ENCODE data around the gene LRRC46.

LRRC46 gene

DNA sequence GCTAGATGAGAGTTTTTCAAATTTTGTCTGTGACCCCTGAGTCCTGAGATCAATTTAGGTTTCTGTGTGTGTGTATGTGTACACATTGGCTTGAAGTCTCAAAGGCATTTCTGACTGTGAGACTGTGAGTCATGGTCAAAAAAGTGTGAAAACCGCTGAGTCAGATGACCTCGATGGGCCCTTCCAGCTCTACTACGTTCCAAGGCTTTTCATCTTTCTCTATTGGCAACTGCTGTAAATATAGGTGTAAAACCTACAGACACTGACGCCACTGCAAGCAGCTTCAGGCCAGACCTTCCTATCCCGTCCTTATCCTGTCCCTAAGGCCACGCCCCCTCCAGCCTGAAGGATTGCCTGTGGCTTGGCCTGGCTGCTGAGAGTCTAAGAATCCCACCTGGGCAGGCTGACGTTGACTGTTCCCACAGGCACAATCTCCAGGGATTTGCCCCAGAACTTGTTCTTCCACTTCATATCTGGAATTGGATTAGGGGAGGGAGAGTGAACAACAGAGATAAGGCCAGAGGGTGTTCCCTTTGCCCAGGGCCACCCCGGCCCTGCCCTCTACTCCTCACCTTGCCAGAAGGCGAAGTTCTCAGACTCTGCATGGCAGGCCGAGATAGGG lies 21.2 kb upstream of the LRRC46 start:
- DNase-seq = peak; percentile 58

DNA sequence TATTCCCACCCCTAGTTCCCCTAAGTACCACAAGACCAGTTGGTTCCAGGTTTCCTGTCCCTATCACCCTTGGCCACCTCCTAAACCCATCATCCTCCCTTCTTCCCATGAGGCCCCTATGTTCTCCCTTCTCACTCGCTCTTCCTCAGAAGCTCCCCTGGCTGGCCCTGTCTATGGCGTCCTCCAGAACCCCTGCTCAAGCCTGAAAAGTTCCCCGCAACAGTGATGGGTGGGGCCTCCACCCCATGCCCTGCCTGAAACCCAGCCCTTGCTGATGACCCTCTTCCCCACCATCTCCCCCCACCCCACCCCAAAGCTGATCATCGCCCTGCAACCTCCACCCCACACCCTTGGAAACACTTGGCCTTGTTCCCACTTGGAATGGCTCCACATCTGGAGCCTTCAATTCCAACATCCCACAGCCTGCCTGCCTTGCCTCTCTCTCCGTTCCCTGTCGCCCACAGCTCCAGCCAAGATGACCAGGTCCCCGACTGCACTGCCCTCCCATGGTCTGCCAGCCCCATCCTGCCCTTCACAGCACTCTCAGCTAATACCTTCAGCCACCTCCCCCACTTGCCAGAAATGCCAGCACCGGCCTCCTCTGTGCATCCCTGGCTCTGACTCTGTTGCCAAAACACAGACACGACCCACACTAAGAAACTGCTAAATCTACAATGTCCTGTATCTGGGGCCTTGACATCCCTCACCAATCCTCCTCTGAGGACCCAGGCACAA lies 20.4 kb upstream of the LRRC46 start:
- DNase-seq = no peak

DNA sequence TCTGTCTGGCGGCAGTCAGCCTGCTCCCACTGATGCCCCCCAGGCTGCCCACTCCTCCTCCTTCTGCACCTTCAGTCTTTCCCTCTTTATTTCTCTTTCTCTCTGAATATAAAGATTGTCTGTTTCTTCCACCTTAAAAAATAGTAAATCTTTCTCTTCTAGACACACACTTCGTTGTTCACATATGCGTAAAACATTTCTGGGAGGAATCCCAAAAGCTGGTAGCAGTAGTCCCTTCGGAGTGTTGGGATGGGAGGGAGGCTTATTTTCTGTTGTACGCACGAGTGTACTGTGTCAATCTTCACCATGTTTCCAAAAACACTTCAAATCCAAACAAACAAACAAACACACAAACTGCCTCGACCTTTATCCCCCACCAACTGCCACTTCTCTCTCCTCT lies 19.8 kb upstream of the LRRC46 start:
- no peak for DNase-seq

DNA sequence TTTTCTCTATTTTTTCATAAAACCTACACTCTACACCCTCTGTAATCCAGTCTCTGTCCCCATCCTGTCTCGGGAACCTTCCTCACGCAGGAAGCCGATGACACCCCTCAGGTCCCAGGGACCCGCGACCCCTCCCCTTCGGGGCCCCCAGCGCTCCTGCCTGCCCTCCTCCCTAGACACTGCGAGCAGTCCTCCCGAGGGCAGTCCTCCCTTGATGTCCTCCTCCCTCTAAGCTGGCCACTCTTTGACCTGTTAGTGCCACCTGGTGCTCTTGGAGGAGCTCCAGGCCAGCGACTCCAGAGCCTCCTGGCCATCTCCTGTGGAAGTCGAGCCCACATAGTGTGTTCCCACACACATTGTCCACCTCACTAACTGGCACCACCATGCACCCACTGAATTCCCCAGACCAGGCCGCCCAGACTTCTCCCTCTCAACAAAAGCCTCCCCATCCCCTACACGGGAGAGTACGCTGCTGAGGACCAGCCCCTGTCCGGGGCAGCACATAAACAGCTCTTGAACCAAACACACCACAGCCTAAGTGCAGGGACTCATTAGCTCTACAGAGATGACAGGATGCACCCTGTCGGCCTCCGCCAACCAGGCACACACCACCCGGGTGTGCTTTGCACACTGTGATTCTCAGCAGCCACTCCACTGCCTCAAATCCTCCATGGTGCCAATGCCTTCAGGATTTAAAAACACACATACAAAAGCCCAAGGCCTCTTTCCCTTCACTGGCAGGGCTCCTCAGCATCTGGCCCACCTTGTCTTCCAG lies 19.1 kb upstream of the LRRC46 start:
- DNase-seq = no peak

DNA sequence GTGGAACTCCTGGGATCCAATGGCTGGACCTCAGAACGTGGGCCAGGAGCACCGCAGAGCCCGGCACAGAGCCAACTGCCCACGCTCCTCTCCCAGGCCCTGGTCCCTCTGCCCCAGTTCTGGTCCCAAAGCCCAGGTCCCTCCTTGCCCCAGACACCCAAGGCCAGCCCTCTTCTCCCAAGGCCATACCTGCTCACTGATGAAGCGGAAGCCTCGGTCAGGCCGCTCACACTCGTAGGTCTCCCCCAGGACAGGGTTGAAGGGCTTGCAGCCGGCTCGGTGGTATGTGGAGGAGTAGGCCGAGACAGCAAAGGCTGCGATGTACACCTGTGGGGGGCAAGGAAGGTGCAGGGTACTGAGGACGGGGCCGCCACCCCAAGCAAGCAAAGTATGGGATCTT lies 18.4 kb upstream of the LRRC46 start:
- no peak for DNase-seq

DNA sequence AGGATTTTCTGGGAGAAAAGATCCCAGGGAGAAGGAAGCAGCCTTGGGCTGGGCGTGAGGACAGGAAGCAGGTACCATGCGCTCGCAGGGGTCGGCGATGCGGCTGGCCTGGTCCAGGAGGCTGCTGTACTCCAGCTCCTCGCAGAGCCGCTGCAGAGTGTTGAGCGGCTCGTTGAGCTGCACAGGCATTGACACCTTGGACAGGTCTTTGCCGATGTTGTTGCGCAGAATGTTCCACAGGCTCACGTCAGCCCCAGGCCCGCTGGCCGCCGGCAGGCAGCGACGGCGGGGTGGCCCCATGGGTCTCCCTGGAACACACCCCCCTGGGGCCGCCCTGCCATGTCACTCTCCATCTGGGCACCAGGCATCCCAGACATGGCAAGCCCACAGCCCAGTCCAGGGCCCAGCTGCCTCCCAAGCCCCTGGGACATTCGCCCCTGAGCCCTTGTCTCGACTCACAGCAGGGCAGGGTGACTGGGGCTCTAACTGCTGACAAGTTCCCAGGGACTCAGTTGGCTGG lies 17.9 kb upstream of the LRRC46 start:
- no peak for DNase-seq

DNA sequence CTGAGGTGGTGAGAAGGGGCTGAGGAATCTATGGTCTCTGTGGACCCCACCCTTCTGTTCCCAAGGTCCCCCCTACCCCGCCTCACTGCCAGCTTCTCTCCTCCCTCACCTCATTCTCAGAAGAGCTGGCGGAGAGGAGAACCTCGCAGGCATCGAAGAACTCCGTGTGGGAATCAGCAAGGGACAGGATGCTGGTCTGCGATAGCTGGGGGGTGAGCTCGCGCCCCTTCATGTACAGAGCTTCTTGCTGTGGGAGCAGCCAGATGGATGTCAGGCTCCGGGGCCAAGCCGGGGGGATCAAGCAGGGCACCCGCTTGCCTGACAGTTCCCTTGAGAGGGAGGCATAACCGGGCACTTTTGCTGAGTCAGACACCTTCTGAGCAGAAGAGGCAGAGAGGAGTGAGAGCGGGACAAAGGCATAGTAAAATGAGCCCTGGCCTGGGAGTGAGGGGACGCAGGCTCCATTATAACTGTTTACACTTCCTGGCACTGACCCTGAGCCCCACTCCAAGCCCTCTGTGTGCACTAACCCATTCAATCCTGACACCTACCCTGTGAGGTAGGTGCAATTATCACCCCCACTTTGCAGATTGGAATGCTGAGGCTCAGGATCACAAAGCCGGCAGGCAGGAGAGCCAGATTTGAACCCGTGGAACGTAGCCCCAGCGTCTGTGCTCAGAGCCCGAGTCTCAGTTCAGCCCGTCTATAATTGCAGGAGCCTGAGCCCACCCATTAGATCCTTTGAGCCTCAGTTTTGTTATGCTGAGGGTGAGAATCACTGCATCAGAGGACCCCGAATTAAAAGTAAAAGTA lies 16.2 kb upstream of the LRRC46 start:
- no peak for DNase-seq

DNA sequence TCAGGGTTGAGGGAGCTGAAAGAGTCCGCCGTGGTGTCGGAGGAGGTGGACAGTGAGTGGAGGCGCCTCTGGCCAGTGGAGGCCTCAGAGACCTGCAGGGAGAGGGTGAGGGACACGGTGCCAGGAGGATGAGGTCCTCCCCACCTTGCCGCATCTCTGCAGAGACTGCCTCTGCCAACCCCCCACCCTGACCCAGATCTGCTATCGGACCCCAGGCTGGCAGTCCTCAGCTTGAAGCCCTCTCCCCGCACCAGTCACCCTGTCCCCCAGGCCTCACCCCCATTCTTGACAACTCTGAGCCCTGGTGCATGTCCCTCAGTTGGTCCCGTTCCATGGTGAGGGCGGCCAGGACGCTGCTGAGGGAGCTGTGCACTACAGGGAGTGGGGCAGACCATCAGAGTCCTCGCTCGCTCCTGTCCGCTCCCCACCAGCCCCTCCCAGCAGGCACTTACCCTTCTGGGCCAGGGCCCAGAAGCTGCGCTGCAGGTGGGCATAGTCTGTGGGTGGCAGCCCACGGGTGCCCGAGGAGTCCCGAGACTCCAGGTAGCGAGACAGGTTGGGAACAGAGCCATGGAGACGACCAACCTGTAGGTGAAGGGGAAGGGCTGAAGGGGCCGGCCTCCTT lies 15.2 kb upstream of the LRRC46 start:
- no peak for DNase-seq

DNA sequence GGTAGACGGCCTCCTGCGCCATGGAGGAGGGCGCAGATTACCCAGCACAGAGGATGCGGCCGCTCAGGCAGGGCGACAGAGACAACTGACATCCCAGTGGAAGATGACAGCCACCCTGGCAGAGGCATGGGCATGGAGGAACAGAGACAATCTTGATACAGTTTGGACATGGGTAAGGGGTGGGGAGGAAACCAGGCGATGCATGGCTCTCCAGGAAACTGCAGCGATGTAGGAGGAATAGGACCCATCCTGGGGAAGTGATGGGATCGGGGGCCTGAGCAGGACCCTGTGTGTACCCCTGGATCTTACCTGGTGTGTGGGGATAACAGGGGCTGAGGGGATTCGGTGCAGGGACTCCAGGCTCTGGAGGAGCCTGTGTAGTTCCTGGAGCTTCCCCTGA lies 14.5 kb upstream of the LRRC46 start:
- no peak for DNase-seq

DNA sequence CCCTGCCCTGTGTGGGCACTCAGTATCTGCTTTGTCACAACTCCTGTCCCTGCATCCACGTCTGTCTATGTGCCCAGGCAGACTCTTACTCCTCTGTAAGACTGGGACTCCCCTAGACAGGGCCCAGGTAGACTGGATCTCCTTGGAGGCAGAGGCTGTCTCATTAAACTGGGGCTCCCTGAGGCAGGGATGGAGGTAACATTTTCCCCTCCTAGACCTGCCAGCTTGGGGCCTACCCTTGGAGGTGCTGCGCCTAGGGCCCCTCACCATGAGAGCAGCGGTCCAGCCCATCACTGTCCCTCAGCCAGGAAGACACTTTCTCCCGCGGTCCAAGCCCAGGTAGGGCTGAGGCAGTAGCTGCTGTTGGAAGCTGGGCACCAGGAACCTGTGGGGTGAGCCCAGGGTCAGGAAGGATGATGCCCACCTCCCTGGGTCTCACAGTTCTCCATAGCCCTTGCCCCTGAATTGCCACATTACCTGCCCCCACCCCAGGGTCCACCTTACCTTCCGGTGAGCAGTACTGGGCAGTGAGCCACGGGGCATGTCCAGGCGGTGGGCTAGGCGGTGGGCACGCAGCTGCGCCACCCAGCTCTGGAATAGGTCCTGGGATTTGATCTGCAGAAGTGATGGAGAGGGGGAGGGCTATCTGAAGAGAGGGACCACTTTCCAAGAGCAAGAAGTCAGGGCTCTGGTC lies 13.3 kb upstream of the LRRC46 start:
- DNase-seq = no peak

DNA sequence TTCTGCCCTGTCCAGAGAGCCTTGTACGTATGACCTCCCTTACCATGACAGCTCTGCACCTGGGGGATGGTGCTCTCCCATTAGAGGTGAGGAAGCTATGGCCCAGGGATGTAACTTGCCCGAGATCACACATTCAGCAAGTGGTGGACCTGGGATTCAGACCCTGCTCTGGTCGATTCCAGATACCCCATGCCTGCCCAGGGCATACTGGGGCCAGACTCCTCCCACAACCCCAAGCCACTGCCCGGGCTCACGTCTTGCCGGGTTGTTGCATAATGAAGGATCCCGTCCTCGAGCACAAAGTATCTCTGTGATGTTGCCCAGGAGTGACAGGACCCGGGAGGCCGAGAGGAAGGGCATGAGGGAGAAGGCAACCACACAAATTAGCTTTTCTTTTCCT lies 12.0 kb upstream of the LRRC46 start:
- no peak for DNase-seq

DNA sequence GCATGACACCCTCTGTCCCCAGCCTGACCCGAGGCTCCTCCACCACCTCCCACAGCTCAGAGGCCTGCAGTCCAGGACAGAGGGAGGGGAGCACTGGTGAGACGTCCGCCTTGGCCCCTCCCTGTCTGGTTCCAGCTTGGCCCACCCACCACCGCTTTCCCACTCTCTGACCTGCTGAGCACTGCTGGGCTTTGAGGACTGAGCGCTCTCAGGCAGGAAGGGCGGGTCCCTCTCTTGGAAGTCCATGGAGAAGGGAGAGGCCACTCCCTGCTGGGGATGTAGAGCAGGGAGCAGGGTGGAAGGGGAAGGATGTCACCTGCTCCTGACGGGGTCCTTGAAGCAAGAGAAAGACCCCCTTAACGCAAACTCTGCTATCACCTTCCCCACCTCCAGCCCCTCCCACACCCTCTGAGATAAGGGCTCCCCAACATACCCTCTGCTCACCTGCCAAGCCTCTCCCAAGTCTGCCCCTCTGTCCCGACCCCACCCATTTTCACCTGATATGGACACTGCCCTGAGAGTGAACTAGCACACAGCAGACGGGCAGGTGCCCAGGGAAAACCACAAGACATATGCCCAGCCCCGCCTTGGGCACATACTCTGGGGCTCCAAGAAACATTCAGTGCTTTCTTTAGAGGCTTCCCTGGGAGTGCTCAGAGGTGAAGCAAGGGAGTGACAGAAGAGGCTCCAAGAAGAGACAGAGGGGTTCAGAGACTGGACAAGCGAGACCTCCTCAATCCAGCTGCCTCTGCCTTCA lies 11.3 kb upstream of the LRRC46 start:
- DNase-seq = no peak

DNA sequence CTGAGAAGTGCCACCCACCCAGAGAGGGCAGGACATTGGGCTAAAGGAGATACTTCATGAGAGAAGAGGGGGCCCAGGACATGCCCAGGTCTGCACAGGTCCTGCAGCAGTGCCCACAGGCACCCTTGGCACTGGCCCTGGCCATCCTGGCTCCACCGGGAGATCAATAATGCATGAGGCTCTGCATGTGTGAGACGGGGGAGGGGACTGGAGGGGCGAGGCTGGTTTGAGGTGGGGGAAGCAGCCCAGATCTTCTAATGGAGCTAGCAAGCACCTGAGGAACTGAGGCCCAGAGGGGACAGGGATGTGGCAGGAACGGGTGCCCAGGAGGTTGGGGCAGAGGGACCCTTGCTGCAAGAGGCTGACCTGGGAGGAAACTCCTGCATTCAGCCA lies 10.4 kb upstream of the LRRC46 start:
- no peak for DNase-seq

DNA sequence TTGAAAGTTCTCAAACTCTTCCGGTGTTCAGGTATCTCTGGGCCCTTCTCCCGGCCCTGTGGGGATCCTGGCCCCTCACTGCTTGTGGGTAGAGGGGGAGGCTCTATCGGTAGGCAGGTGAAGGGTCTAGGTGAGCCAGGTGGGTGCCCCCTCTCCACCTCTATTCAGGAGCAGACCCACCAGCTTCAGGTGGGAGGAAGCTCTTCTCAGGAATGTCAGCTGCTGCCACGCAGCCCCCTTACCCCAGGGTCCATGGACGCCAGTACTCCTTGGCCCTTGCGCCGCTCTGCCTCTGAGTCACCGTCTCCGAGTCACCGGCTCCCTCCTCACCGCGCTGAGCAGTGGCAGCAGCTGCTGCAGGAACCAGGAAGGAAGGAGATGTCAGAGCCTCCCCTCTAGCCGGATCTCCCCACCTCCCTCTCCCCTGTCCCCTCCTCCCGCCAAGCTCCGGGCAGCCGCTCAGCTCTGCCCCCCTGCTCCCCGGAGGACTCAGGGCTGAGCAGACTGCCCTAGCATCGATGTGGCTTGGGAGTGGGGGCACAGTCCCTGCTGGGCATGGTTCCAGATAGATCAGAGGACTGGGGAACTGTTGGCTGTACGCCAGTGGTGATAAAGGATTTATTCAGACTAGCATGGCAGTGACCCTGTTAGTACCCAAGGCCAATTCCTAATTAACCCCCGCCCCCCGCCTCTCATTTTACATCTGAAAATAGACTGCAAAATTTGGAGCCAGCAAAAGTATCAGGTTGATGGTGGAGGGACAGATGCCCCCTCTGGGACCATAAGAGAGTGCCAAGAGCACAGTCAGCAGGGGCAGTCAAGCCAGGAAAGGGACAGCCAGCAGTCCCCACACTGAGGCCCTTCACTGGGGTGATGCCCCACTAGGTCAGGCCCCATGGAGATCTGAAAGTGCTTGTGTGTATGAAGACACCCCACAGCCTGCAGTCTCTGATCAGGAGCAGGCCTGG lies 9.8 kb upstream of the LRRC46 start, which contains the start of gene OSBPL7:
Gene OSBPL7 (minus strand): TSS at position 371 of the 968 bp plus-strand sequence. CDS start 1,516 bp downstream, outside the sequence.
- DNase-seq = peak; percentile 88

DNA sequence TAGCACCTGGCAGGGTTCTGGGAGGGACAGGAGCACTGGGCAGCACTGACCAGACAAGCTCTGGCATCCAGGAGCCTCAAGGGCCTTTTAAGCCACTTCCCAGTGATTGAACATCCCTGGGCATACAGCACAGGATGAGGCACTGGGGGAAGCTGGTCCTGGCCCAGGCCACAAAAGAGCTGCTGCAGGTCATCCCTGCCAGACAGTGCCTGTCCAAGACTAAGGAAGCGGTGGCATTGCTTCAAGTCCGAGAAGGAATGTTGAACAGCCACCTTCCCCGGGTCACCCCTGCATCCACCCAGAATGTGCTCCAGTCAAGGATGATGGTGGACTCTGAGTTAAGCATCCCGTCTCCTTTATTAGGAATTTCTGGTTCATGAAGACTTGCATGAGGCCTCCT lies 8.7 kb upstream of the LRRC46 start:
- no peak for DNase-seq

DNA sequence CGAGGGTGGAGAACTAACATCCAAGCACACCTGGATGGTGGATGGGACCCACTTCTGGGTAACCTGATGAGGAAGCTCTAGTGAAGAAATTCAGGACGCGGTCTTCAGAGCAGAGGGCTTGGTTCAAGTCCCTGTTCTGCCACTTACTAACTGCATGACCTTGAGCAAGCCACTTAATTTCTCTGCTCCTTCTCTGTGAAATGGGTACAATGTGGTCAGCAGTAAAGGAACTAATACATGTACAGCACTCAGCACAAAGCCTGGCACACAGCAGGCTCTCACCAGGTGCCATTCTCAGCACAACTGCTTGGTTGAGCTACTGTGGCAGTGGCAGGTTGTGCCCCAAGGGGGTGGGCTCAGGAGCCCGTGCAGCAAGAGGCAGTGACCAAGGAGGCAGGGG lies 8.0 kb upstream of the LRRC46 start:
- no peak for DNase-seq

DNA sequence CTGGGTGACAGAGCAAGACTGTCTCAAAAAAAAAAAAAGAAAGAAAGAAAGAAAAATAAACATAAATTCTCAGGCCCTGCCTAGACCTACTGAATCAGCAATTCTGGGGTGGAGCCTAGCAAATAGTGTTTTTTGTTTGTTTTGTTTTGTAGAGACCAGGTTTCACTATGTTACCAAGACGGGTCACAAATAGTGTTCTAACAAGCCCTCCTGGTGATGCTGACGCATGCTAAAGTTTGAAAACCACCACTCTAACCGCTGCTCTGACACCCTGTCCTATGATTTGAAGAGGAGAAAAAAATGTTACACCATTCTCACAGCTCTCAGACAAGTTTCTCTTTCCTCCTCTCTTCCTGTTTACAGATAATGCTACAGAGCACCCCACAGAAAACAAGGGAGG lies 1.6 kb upstream of the LRRC46 start:
- DNase-seq = peak; percentile 94

DNA sequence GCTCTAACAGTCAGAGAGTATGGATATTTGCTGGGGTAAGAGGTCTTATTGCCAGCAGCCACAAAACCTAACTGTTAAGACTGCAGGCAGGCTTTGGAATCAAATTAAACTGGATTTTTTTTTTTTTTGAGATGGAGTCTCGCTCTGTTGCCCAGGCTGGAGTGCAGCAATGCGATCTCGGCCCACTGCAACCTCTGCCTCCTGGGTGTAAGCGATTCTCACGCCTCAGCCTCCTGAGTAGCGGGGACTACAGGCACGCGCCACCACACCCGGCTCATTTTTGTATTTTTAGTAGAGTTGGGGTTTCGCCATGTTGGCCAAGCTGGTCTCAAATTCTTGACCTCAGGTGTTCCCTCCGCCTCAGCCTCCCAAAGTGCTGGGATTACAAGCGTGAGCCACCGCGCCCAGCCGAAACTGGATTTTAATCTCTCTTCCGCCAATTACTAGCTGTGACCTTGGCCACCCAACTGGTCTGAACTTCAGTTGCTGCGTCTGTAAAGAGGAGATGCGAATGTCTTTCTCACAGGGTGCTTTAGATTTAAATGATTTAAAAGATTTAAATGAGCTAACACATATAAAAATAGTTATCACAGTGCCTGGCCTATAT lies 971 bp upstream of the LRRC46 start:
- DNase-seq = no peak

DNA sequence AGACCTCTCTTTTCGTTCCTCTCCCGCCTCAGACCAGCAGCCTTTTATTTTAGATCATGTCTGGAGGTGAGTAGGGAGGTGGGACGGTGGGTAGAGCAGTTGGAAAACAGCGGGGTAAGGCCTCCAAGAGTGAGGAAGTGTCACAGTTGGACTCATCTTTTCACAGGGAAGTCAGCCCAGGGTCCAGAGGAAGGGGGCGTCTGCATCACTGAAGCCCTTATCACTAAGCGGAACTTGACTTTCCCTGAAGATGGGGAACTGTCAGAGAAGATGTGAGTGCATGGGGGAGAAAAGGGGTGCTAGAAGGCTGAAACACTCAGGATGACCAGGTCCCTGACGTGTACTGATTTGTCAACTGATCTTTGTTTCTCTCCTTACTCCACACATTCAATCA lies 461 bp downstream of the LRRC46 start:
- DNase-seq = no peak
